Measurements from ENCODE around the gene C1orf226.

DNA sequence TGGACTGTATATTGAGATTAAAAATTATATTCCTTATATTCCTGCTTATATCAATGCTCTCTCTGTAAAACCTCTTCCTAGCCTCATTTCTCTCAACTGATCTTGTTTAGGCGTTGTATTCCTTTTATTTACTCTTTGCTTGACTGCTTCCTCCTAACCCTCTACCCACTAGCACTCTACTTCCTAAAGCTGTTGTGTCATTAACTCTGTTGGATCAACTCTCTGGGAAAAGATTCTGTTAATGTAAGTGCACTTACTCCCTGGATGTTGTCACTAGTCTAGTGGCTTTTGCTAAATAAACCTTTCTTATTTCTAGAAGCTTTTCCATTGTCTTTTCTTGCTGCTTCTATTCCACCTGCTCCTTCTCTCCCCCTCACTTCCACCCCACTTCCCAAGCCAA is 11.4 kb upstream of the C1orf226 start:
- TF ChIP-seq, protein P1, sequence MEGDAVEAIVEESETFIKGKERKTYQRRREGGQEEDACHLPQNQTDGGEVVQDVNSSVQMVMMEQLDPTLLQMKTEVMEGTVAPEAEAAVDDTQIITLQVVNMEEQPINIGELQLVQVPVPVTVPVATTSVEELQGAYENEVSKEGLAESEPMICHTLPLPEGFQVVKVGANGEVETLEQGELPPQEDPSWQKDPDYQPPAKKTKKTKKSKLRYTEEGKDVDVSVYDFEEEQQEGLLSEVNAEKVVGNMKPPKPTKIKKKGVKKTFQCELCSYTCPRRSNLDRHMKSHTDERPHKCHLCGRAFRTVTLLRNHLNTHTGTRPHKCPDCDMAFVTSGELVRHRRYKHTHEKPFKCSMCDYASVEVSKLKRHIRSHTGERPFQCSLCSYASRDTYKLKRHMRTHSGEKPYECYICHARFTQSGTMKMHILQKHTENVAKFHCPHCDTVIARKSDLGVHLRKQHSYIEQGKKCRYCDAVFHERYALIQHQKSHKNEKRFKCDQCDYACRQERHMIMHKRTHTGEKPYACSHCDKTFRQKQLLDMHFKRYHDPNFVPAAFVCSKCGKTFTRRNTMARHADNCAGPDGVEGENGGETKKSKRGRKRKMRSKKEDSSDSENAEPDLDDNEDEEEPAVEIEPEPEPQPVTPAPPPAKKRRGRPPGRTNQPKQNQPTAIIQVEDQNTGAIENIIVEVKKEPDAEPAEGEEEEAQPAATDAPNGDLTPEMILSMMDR (IDR thresholded peaks at IDR 0.05), result no peak
- no peak for TF ChIP-seq POLR2A (IDR thresholded peaks at IDR 0.05)
